H9 (cell line): ENCODE measurements around the gene ZSCAN25. TPM values are rescaled to one million over a fixed set of nuclear protein-coding genes. Genes with fewer than 3 reads are reported as not detected.

Source experiments
- DNase-seq: peaks from one replicate; pipeline ENCODE4 v3.0.0-alpha.2; 2017
- H2AFZ ChIP-seq: one replicate; pipeline ENCODE4 v1.6.1; 2013; ENCODE audit warnings: mild to moderate bottlenecking, low read length, control low read depth, moderate library complexity
- H2AK5ac ChIP-seq: 2 replicates; pipeline ENCODE4 v1.6.1; 2013; ENCODE audit warnings: low read length, control low read depth, mixed read lengths; ENCODE audit not compliant: insufficient read length
- H2BK120ac ChIP-seq: one replicate; pipeline ENCODE4 v1.6.1; 2013; ENCODE audit warnings: low read depth, mild to moderate bottlenecking, low read length, control low read depth, inconsistent platforms; ENCODE audit not compliant: poor library complexity, severe bottlenecking
- H2BK12ac ChIP-seq: 2 replicates; pipeline ENCODE4 v1.6.1; 2013; ENCODE audit warnings: low read length, control low read depth, mixed read lengths, low read depth; ENCODE audit not compliant: insufficient read length
- H2BK15ac ChIP-seq: 2 replicates; pipeline ENCODE4 v1.6.1; 2013; ENCODE audit warnings: low read depth, low read length, control low read depth
- H2BK20ac ChIP-seq: one replicate; pipeline ENCODE4 v1.6.1; 2013; ENCODE audit warnings: low read depth, mild to moderate bottlenecking, low read length, control low read depth, inconsistent platforms; ENCODE audit not compliant: poor library complexity, severe bottlenecking
- H2BK5ac ChIP-seq: 2 replicates; pipeline ENCODE4 v1.6.1; 2013; ENCODE audit warnings: low read length, control low read depth, mixed read lengths; ENCODE audit not compliant: insufficient read length
- H3K14ac ChIP-seq: 2 replicates; pipeline ENCODE4 v1.6.1; 2013; ENCODE audit warnings: low read length, control low read depth; ENCODE audit not compliant: insufficient read depth
- H3K18ac ChIP-seq: 2 replicates; pipeline ENCODE4 v1.6.1; 2013; ENCODE audit warnings: low read depth, mild to moderate bottlenecking, mixed read lengths, low read length, control low read depth; ENCODE audit not compliant: insufficient read length
- H3K23ac ChIP-seq: 2 replicates; pipeline ENCODE4 v1.6.1; 2013; ENCODE audit warnings: low read length, control low read depth, mixed read lengths, low read depth; ENCODE audit not compliant: insufficient read length
- H3K23me2 ChIP-seq: 2 replicates; pipeline ENCODE4 v1.6.1; 2013; ENCODE audit warnings: low read depth, mild to moderate bottlenecking, mixed read lengths, low read length, control low read depth; ENCODE audit not compliant: insufficient read length, poor library complexity, severe bottlenecking
- H3K27ac ChIP-seq: 2 replicates; pipeline ENCODE4 v1.5.1; 2013; ENCODE audit warnings: low read length, control low read depth, mixed read lengths, low read depth; ENCODE audit not compliant: insufficient read length
- H3K27me3 ChIP-seq: 2 replicates; pipeline ENCODE4 v1.6.1; 2013; ENCODE audit warnings: low read length, control low read depth, inconsistent platforms; ENCODE audit not compliant: insufficient read depth
- H3K4ac ChIP-seq: 2 replicates; pipeline ENCODE4 v1.6.1; 2013; ENCODE audit warnings: low read depth, mild to moderate bottlenecking, control low read depth, inconsistent platforms, low read length, moderate library complexity
- H3K4me1 ChIP-seq: 2 replicates; pipeline ENCODE4 v1.6.1; 2013; ENCODE audit warnings: low read length, control low read depth, inconsistent platforms; ENCODE audit not compliant: insufficient read depth
- H3K4me2 ChIP-seq: 2 replicates; pipeline ENCODE4 v1.6.1; 2013; ENCODE audit warnings: low read length, control low read depth, mixed read lengths; ENCODE audit not compliant: insufficient read length, insufficient read depth
- H3K56ac ChIP-seq: 2 replicates; pipeline ENCODE4 v1.6.1; 2013; ENCODE audit warnings: low read depth, mild to moderate bottlenecking, mixed read lengths, low read length, control low read depth; ENCODE audit not compliant: insufficient read length
- H3K79me1 ChIP-seq: 2 replicates; pipeline ENCODE4 v1.6.1; 2013; ENCODE audit warnings: low read depth, mild to moderate bottlenecking, moderate library complexity, low read length, control low read depth, inconsistent platforms; ENCODE audit not compliant: insufficient read depth, poor library complexity, severe bottlenecking
- H3K79me2 ChIP-seq: 2 replicates; pipeline ENCODE4 v1.6.1; 2013; ENCODE audit warnings: low read length, control low read depth, inconsistent platforms; ENCODE audit not compliant: insufficient read depth
- H3K9ac ChIP-seq: 2 replicates; pipeline ENCODE4 v1.6.1; 2013; ENCODE audit warnings: low read length, control low read depth, mixed read lengths; ENCODE audit not compliant: insufficient read length; ENCODE audit errors: extremely low read depth
- H3K9me3 ChIP-seq: one replicate; pipeline ENCODE4 v1.6.1; 2013; ENCODE audit warnings: low read depth, low read length, inconsistent platforms; ENCODE audit not compliant: control insufficient read depth
- H3T11ph ChIP-seq: one replicate; pipeline ENCODE4 v1.6.1; 2013; ENCODE audit warnings: mild to moderate bottlenecking, low read length, control low read depth, inconsistent platforms
- H4K20me1 ChIP-seq: one replicate; pipeline ENCODE4 v1.6.1; 2013; ENCODE audit not compliant: control insufficient read depth, insufficient read length, insufficient read depth
- H4K5ac ChIP-seq: 2 replicates; pipeline ENCODE4 v1.6.1; 2013; ENCODE audit warnings: low read depth, mild to moderate bottlenecking, mixed read lengths, low read length, control low read depth; ENCODE audit not compliant: insufficient read length
- H4K8ac ChIP-seq: replicated peaks from 2 replicates; pipeline ENCODE4 v1.6.1; 2013; ENCODE audit warnings: low read length, control low read depth, mixed read lengths, low read depth; ENCODE audit not compliant: insufficient read length
- H4K91ac ChIP-seq: 2 replicates; pipeline ENCODE4 v1.6.1; 2013; ENCODE audit warnings: low read depth, mild to moderate bottlenecking, moderate library complexity, mixed read lengths, low read length, control low read depth; ENCODE audit not compliant: insufficient read length
- H3K27ac Mint-ChIP-seq, 3 experiments: 2 replicates in 2 of 3; 3 replicates in 1 of 3; pipeline ENCODE4 v1.8.0; 2020 to 2021; ENCODE audit warnings: mixed read lengths in 3 of 3, mild to moderate bottlenecking in 1 of 3, moderate library complexity in 1 of 3
- H3K27me3 Mint-ChIP-seq: 2 replicates; pipeline ENCODE4 v1.8.0; 2021; ENCODE audit warnings: low read depth, mild to moderate bottlenecking, moderate library complexity, mixed read lengths
- H3K36me3 Mint-ChIP-seq, 3 experiments: 2 replicates in 2 of 3; 3 replicates in 1 of 3; pipeline ENCODE4 v1.8.0; 2020 to 2021; ENCODE audit warnings: low read depth in 3 of 3, mixed read lengths in 3 of 3; ENCODE audit not compliant: insufficient read depth in 1 of 3
- H3K4me1 Mint-ChIP-seq, 2 experiments: 2 replicates each; pipeline ENCODE4 v1.8.0; 2020; ENCODE audit warnings: mixed read lengths in 2 of 2
- H3K4me3 Mint-ChIP-seq, 2 experiments: 2 replicates in 1 of 2; 3 replicates in 1 of 2; pipeline ENCODE4 v1.8.0; 2020 to 2021; ENCODE audit warnings: mild to moderate bottlenecking in 2 of 2, mixed read lengths in 2 of 2, moderate library complexity in 1 of 2
- H3K9me3 Mint-ChIP-seq, 2 experiments: 2 replicates in 1 of 2; 3 replicates in 1 of 2; pipeline ENCODE4 v1.8.0; 2020; ENCODE audit warnings: mild to moderate bottlenecking in 2 of 2, mixed read lengths in 2 of 2, moderate library complexity in 1 of 2
- WGBS: extraction: QIAGEN DNeasy Blood & Tissue Kit; methylation state at CpG from one replicate; pipeline ENCODE4 v1.1.7; 2013; ENCODE audit warnings: missing lambda C conversion rate, low lambda C conversion rate, mixed read lengths; ENCODE audit not compliant: insufficient read length; ENCODE audit errors: extremely low coverage; 5-methylcytosine and 5-hydroxymethylcytosine counted together
- total RNA-seq: library from RNA; stranded (reverse); gene quantifications from 2 replicates; pipeline ENCODE4 v1.2.1, GENCODE V29; 2021
- TF ChIP-seq, protein P1 (sequence below): fragments of 200-600 bp; sonication (generic); conservative IDR thresholded peaks from 3 replicates; pipeline ENCODE4 v1.8.0; 2021; ENCODE audit warnings: antibody characterized with exemption, mild to moderate bottlenecking

ZSCAN25 gene
- total RNA-seq, 1 experiment from 2014 or later: 21.3 TPM

- Histone ChIP-seq H2BK120ac (no peak overlapping the region), H3T11ph (no peak overlapping the region), H4K5ac (no peak overlapping the region), H3K23ac (no peak overlapping the region), H2BK12ac (no peak overlapping the region), H4K91ac (no peak overlapping the region), H3K9me3 (no peaks in the 10 kb centered on the region), H2BK5ac (no peak overlapping the region), H3K23me2 (peaks cover 7% of the 10 kb centered on the region), H3K79me1 (peaks cover 4% of the 10 kb centered on the region), H4K20me1 (no peaks in the 10 kb centered on the region), H2BK20ac (no peak overlapping the region), H3K4ac (no peak overlapping the region), H2BK15ac (no peak overlapping the region), H3K56ac (no peak overlapping the region), H3K27ac (no peak overlapping the region), H2AFZ (no peak overlapping the region), H3K18ac (no peak overlapping the region), H4K8ac (no peak overlapping the region), H3K4me2 (no peak overlapping the region), H3K79me2 (no peaks in the 10 kb centered on the region), H3K4me1 (no peaks in the 10 kb centered on the region), H2AK5ac (no peak overlapping the region), H3K14ac (no peak overlapping the region), H3K27me3 (no peaks in the 10 kb centered on the region), H3K9ac (no peak overlapping the region)
- Mint-ChIP-seq H3K27me3 (no peaks in the 10 kb centered on the region), H3K4me3 (no peak overlapping the region), H3K27ac (peak overlapping the region in 1 of 3 experiments; percentile 61; a peak in 1 of 7 replicates), H3K36me3 (peaks cover 60 to 84% (median 81%) of the 10 kb centered on the region in 3 experiments), H3K9me3 (no peaks in the 10 kb centered on the region), H3K4me1 (peaks cover 9 to 11% of the 10 kb centered on the region in 2 experiments)
- DNase-seq: no peak
- TF ChIP-seq, protein P1, sequence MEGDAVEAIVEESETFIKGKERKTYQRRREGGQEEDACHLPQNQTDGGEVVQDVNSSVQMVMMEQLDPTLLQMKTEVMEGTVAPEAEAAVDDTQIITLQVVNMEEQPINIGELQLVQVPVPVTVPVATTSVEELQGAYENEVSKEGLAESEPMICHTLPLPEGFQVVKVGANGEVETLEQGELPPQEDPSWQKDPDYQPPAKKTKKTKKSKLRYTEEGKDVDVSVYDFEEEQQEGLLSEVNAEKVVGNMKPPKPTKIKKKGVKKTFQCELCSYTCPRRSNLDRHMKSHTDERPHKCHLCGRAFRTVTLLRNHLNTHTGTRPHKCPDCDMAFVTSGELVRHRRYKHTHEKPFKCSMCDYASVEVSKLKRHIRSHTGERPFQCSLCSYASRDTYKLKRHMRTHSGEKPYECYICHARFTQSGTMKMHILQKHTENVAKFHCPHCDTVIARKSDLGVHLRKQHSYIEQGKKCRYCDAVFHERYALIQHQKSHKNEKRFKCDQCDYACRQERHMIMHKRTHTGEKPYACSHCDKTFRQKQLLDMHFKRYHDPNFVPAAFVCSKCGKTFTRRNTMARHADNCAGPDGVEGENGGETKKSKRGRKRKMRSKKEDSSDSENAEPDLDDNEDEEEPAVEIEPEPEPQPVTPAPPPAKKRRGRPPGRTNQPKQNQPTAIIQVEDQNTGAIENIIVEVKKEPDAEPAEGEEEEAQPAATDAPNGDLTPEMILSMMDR: no peak
- no CpG with 5 or more reads among the region's 5 CpGs for WGBS
Measured at GRCh38 chr7:99621271-99621670, 4.5 kb downstream of the ZSCAN25 start.
